Measurements from ENCODE around the gene IL10RB.

DNA sequence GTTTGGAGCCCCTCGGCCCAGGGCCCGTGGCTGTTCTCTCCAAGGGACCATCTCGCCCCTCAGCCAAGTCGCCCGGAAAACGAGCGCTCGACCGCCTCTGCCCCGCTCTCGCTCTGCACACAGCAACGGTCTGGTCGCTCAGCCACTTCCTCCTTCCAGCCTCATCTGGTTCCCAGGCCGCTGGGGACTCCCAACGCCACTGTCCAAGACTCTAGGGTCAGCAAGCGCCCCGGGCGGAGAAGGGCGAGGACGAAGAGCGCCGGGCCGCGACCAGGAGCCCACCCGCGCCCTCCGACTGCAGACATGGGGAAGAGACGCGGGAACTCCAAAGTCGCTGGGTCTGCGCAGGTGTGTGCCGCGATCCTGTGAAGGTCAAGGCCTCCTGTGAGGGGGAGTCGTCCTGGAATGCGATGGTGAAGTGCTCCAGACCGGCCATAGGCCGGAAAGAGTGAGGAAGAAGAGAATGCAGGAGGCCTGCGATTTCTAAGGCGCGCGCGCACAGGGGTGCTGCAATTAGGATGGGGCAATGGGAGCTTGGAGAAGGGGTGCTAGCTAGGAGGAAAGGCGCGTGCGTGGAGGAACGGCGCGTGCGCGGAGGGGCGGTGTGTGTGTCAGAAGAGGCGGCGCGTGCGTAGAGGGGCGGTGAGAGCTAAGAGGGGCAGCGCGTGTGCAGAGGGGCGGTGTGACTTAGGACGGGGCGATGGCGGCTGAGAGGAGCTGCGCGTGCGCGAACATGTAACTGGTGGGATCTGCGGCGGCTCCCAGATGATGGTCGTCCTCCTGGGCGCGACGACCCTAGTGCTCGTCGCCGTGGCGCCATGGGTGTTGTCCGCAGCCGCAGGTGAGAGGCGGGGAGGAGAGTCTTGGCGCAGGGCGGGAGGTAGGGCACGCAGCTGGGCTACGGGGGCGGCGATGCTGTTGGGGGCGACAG, 58.4 kb downstream of the IL10RB start, which contains the start of gene IFNAR1:
- TF ChIP-seq, protein P1, sequence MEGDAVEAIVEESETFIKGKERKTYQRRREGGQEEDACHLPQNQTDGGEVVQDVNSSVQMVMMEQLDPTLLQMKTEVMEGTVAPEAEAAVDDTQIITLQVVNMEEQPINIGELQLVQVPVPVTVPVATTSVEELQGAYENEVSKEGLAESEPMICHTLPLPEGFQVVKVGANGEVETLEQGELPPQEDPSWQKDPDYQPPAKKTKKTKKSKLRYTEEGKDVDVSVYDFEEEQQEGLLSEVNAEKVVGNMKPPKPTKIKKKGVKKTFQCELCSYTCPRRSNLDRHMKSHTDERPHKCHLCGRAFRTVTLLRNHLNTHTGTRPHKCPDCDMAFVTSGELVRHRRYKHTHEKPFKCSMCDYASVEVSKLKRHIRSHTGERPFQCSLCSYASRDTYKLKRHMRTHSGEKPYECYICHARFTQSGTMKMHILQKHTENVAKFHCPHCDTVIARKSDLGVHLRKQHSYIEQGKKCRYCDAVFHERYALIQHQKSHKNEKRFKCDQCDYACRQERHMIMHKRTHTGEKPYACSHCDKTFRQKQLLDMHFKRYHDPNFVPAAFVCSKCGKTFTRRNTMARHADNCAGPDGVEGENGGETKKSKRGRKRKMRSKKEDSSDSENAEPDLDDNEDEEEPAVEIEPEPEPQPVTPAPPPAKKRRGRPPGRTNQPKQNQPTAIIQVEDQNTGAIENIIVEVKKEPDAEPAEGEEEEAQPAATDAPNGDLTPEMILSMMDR (IDR thresholded peaks at IDR 0.05), result peak in 1 of 3 experiments; percentile 1
- TF ChIP-seq POLR2A (IDR thresholded peaks at IDR 0.05), result peak; percentile 52
